ENCODE measurements around the gene JMJD7.

The JMJD7 gene

DNA sequence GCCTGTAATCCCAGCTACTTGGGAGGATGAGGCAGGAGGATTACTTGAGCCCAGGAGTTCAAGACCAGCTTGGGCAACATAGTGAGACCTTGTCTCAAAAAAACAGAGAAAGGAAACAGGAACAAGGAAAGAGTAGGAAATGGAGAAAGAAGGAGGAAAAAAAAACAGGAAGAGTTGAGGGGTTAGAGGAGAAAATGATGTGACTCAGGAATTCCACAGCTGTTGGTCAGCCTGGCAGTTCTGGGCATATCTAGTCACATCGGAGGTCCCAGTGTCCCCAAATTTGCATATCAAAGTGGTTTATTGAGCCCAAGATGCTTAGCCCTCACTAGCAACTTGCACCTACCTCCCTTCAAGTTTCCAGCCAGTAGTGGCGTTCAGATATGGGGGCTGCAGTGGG lies 18.8 kb upstream of the JMJD7 start:
- no peak for DNase-seq
- no peaks in the 10 kb centered on the region for H3K27me3 Mint-ChIP-seq
- no peak overlapping the region for H3K4me3 Mint-ChIP-seq
- H3K4me1 Mint-ChIP-seq (ENCODE audit: low read depth), result peaks cover 24% of the 10 kb centered on the region
- H3K9me3 Mint-ChIP-seq, result no peaks in the 10 kb centered on the region
- peak overlapping the region; percentile 57 for H3K27ac Mint-ChIP-seq
- H3K36me3 Mint-ChIP-seq (ENCODE audit: low read depth), result peaks cover 23% of the 10 kb centered on the region

DNA sequence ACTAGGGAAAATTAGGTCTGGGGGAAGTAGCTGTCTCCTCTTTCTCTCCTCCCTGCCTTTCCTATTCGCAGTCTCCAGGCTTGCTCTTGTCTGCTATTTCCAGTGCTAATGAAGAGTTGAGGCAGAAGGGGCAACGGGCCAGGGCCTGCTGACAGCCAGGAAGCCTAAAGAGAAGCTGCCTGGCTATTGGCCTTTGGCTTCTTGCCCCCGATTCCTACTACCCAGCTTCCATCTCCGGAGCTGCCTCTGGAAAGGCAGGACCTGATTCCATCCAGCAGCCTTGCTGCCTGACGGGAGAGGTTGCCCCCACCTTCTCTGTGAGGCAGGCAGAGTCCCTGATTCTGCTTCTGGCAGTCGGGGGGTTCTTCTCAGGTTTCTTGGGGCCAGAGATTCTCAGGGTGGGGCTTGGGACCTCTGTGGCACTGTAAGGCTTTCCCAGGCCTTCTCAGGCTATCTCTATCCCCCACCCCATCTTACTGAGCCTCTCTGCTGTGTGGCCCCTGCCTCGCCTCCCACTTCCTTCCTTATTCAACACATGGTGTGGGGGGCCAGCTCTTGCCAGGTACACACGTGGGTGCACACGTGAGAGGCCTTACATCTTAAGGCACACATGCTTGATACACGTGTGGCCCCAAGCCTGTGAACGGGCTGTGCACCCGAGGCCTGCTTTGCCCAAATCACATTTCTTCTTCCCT lies 18.2 kb upstream of the JMJD7 start:
- peaks cover 25% of the 10 kb centered on the region for H3K36me3 Mint-ChIP-seq (ENCODE audit: low read depth)
- H3K9me3 Mint-ChIP-seq, result no peaks in the 10 kb centered on the region
- no peak for DNase-seq
- no peak overlapping the region for H3K27ac Mint-ChIP-seq
- H3K4me3 Mint-ChIP-seq, result no peak overlapping the region
- H3K4me1 Mint-ChIP-seq (ENCODE audit: low read depth), result peaks cover 21% of the 10 kb centered on the region
- no peaks in the 10 kb centered on the region for H3K27me3 Mint-ChIP-seq

- Mint-ChIP-seq H3K27ac (peak overlapping the region; percentile 66), H3K36me3 (ENCODE audit: low read depth) (peaks cover 33% of the 10 kb centered on the region), H3K4me1 (ENCODE audit: low read depth) (peaks cover 19% of the 10 kb centered on the region), H3K4me3 (no peak overlapping the region), H3K27me3 (no peaks in the 10 kb centered on the region), H3K9me3 (no peaks in the 10 kb centered on the region)
- no peak for DNase-seq
These were observed 17.1 kb upstream of the JMJD7 start for GRCh38 chr15:41810651-41811431.

- no peaks in the 10 kb centered on the region for H3K27me3 Mint-ChIP-seq
- peak overlapping the region; percentile 55 for H3K27ac Mint-ChIP-seq
- no peaks in the 10 kb centered on the region for H3K9me3 Mint-ChIP-seq
- H3K4me1 Mint-ChIP-seq (ENCODE audit: low read depth), result peaks cover 19% of the 10 kb centered on the region
- H3K36me3 Mint-ChIP-seq (ENCODE audit: low read depth), result peaks cover 39% of the 10 kb centered on the region
- H3K4me3 Mint-ChIP-seq, result no peak overlapping the region
- peak; percentile 81 for DNase-seq
These were observed 16.3 kb upstream of the JMJD7 start for GRCh38 chr15:41811432-41812195.

GRCh38 chr15:41812820-41813375 lies 15.0 kb upstream of the JMJD7 start:
- peaks cover 19% of the 10 kb centered on the region for H3K4me1 Mint-ChIP-seq (ENCODE audit: low read depth)
- no peak for DNase-seq
- H3K4me3 Mint-ChIP-seq, result no peak overlapping the region
- H3K36me3 Mint-ChIP-seq (ENCODE audit: low read depth), result peaks cover 52% of the 10 kb centered on the region
- H3K27ac Mint-ChIP-seq, result no peak overlapping the region
- H3K27me3 Mint-ChIP-seq, result no peaks in the 10 kb centered on the region
- H3K9me3 Mint-ChIP-seq, result no peaks in the 10 kb centered on the region

DNA sequence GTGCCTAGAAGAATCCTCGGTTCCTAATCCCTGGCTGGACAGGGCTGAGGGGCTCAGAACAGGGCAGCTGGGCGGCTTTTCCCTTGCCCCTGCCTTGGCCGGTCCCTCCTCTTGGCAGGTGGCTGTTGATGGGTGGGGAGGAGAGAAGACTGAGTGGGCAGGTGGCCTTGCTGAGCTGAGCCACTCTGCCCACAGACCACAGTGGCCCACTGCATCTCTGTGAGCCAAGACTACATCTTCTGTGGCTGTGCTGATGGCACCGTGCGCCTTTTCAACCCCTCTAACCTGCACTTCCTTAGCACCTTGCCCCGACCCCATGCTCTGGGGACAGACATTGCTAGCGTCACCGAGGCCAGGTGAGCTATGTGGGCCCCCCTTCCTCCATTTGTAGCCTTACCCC lies 14.5 kb upstream of the JMJD7 start:
- H3K27ac Mint-ChIP-seq, result no peak overlapping the region
- H3K36me3 Mint-ChIP-seq (ENCODE audit: low read depth), result peaks cover 58% of the 10 kb centered on the region
- no peak for DNase-seq
- no peaks in the 10 kb centered on the region for H3K27me3 Mint-ChIP-seq
- peaks cover 19% of the 10 kb centered on the region for H3K4me1 Mint-ChIP-seq (ENCODE audit: low read depth)
- no peak overlapping the region for H3K4me3 Mint-ChIP-seq
- H3K9me3 Mint-ChIP-seq, result no peaks in the 10 kb centered on the region

DNA sequence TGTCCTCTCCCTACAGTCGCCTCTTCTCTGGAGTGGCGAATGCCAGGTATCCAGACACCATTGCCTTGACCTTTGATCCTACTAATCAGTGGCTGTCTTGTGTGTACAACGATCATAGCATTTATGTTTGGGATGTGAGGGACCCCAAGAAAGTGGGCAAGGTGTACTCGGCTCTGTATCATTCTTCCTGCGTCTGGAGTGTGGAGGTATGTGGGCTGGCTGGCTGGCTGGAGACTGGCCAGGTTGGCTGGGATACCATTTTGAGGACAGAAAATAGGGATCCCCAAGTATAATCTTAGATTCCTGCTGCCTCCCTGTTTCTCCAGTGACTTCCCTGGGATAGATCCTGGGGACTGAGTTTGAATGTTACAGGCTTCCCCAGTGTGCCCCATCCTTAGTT lies 13.4 kb upstream of the JMJD7 start:
- Mint-ChIP-seq H3K36me3 (ENCODE audit: low read depth) (peaks cover 69% of the 10 kb centered on the region), H3K9me3 (no peaks in the 10 kb centered on the region), H3K27me3 (no peaks in the 10 kb centered on the region), H3K4me1 (ENCODE audit: low read depth) (peaks cover 16% of the 10 kb centered on the region), H3K27ac (no peak overlapping the region), H3K4me3 (no peak overlapping the region)
- DNase-seq, result no peak

- DNase-seq, result no peak
- H3K27ac Mint-ChIP-seq, result no peak overlapping the region
- no peaks in the 10 kb centered on the region for H3K27me3 Mint-ChIP-seq
- H3K4me3 Mint-ChIP-seq, result no peak overlapping the region
- no peaks in the 10 kb centered on the region for H3K4me1 Mint-ChIP-seq (ENCODE audit: low read depth)
- peaks cover 91% of the 10 kb centered on the region for H3K36me3 Mint-ChIP-seq (ENCODE audit: low read depth)
- H3K9me3 Mint-ChIP-seq, result no peaks in the 10 kb centered on the region
These were observed 11.1 kb upstream of the JMJD7 start for GRCh38 chr15:41816788-41817187.

DNA sequence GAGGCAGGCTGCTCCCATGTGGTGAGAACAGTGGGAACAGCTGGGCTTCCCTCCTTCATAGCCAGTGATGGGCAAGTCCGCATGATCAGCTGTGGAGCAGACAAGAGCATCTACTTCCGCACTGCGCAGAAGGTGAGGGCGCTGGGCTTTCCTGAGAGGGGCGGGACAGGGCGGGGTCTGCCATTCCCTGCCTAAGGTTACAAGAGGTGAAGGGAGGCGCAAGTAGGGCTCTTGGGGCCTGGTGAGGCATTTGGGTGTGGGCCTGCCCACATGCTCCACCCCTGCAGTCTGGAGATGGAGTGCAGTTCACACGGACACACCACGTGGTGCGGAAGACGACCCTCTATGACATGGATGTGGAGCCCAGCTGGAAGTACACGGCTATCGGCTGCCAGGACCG lies 10.6 kb upstream of the JMJD7 start:
- Mint-ChIP-seq H3K9me3 (no peaks in the 10 kb centered on the region), H3K27me3 (no peaks in the 10 kb centered on the region), H3K4me1 (ENCODE audit: low read depth) (no peaks in the 10 kb centered on the region), H3K4me3 (no peak overlapping the region), H3K27ac (no peak overlapping the region), H3K36me3 (ENCODE audit: low read depth) (peaks cover 89% of the 10 kb centered on the region)
- DNase-seq, result no peak

- Mint-ChIP-seq H3K4me1 (ENCODE audit: low read depth) (no peaks in the 10 kb centered on the region), H3K36me3 (ENCODE audit: low read depth) (peaks cover 88% of the 10 kb centered on the region), H3K27me3 (no peaks in the 10 kb centered on the region), H3K4me3 (no peak overlapping the region), H3K9me3 (no peaks in the 10 kb centered on the region), H3K27ac (no peak overlapping the region)
- DNase-seq, result no peak
These were observed 10.1 kb upstream of the JMJD7 start for GRCh38 chr15:41817781-41818180.

DNA sequence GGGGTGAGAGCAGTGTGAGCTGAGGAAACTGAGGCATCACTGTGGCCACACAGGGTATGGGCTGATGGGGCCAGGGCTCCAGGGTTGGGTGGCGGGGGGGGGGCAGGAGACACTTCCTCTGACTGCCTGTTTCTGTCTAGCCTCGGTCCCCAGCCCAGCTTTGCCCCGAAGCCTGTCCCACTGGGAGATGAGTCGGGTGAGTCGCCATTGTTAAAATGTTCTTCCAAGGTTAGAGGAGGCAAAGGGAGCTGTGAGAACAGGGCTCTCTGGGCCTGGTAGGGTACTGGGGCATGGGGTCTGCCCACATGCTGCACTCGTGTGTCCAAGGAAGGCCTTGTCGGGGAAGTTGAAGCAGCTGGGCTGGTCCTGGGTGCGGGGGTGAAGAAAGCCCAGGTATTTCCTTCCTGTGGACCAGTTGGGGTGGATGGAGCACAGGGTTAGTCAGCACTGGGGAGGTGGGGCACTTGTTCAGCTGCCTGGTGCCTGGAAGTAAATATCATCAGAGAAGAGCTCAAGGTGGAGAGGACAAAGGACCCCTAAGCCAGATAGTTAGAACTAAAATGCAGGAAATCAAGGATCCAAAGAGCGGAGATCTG lies 8.3 kb upstream of the JMJD7 start:
- H3K4me1 Mint-ChIP-seq (ENCODE audit: low read depth), result no peaks in the 10 kb centered on the region
- H3K27ac Mint-ChIP-seq, result no peak overlapping the region
- no peaks in the 10 kb centered on the region for H3K9me3 Mint-ChIP-seq
- peaks cover 91% of the 10 kb centered on the region for H3K36me3 Mint-ChIP-seq (ENCODE audit: low read depth)
- H3K27me3 Mint-ChIP-seq, result no peaks in the 10 kb centered on the region
- H3K4me3 Mint-ChIP-seq, result no peak overlapping the region
- DNase-seq, result no peak

DNA sequence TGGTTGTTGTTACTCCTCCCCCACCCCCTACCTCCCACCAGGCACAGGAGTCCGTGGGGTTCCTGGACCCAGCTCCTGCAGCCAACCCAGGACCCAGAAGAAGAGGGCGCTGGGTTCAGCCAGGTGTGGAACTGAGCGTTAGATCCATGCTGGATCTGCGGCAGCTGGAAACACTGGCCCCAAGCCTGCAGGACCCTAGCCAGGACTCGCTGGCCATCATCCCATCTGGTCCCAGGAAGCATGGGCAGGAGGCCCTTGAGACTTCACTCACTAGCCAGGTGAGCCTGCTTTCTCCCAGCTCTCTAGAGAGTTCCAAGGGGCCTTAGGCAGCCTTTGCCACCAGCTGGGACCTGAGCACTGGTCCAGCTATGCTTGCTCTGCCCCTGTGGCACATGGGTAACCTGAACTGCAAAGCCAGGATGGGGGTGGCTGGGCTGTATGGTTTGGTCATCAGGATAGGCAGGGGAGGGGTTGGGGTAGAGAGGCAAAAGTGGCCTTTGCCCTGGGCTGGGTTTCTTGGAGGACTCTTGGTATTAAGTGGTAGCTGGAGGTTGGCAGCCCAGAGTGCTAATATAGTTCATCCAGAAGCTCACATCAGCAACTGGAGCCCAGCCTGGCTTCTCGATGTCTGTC lies 7.0 kb upstream of the JMJD7 start:
- Mint-ChIP-seq H3K36me3 (ENCODE audit: low read depth) (peaks cover 83% of the 10 kb centered on the region), H3K4me3 (no peak overlapping the region), H3K27me3 (no peaks in the 10 kb centered on the region), H3K4me1 (ENCODE audit: low read depth) (no peaks in the 10 kb centered on the region), H3K27ac (no peak overlapping the region), H3K9me3 (no peaks in the 10 kb centered on the region)
- no peak for DNase-seq

- H3K4me3 Mint-ChIP-seq, result no peak overlapping the region
- H3K27ac Mint-ChIP-seq, result no peak overlapping the region
- H3K9me3 Mint-ChIP-seq, result no peaks in the 10 kb centered on the region
- DNase-seq, result no peak
- H3K36me3 Mint-ChIP-seq (ENCODE audit: low read depth), result peaks cover 80% of the 10 kb centered on the region
- H3K4me1 Mint-ChIP-seq (ENCODE audit: low read depth), result peaks cover 1% of the 10 kb centered on the region
- no peaks in the 10 kb centered on the region for H3K27me3 Mint-ChIP-seq
These were observed 6.1 kb upstream of the JMJD7 start for GRCh38 chr15:41821831-41822230.

- Mint-ChIP-seq H3K4me1 (ENCODE audit: low read depth) (peaks cover 2% of the 10 kb centered on the region), H3K27me3 (no peaks in the 10 kb centered on the region), H3K27ac (no peak overlapping the region), H3K36me3 (ENCODE audit: low read depth) (peaks cover 73% of the 10 kb centered on the region), H3K4me3 (no peak overlapping the region), H3K9me3 (no peaks in the 10 kb centered on the region)
- DNase-seq, result no peak
These were observed 5.4 kb upstream of the JMJD7 start for GRCh38 chr15:41822471-41822870.
